Skeletal muscle tissue (tissue), 4 donors: ENCODE measurements around the gene DDX28. TPM values are rescaled to one million over a fixed set of nuclear protein-coding genes. Genes with fewer than 3 reads are reported as not detected.
A peak's percentile ranks its signal among the peaks of the same experiment; 100 is the strongest.
"Not testable (repeated sequence)": the region's sequence is repeated elsewhere in the genome, so short reads cannot be mapped to it uniquely, and the experiment has no call there.

ENCODE experiments used
- H3K27ac ChIP-seq: one replicate; pipeline ENCODE4 v1.7.0; 2013; ENCODE audit warnings: mild to moderate bottlenecking, low read depth, low read length, inconsistent platforms
- H3K27me3 ChIP-seq, 3 donors: one replicate each; pipeline ENCODE4 v1.7.0; 2013; ENCODE audit warnings: low read length in 3 of 3; ENCODE audit not compliant: control insufficient read depth in 3 of 3, insufficient read depth in 3 of 3
- H3K36me3 ChIP-seq, 3 donors: one replicate each; pipeline ENCODE4 v1.7.0; 2013; ENCODE audit warnings: low read length in 3 of 3; ENCODE audit not compliant: control insufficient read depth in 3 of 3, insufficient read depth in 3 of 3
- H3K4me1 ChIP-seq, 3 donors: one replicate each; pipeline ENCODE4 v1.7.0; 2013; ENCODE audit warnings: low read length in 3 of 3, mild to moderate bottlenecking in 3 of 3; ENCODE audit not compliant: control insufficient read depth in 3 of 3, insufficient read depth in 3 of 3
- H3K4me3 ChIP-seq, 3 donors: one replicate each; pipeline ENCODE4 v1.7.0; 2013; ENCODE audit warnings: low read length in 3 of 3
- H3K9ac ChIP-seq, 3 donors: one replicate each; pipeline ENCODE4 v1.7.0; 2013; ENCODE audit warnings: low read length in 3 of 3, mild to moderate bottlenecking in 3 of 3, moderate library complexity in 2 of 3, low read depth in 1 of 3
- H3K9me3 ChIP-seq, 3 donors: one replicate each; pipeline ENCODE4 v1.7.0; 2013; ENCODE audit warnings: low read length in 3 of 3; ENCODE audit not compliant: control insufficient read depth in 3 of 3
- total RNA-seq: library from RNA; depleted of rRNA; stranded (reverse); fragments of >200 nt; gene quantifications from one replicate; pipeline ENCODE4 v1.2.3, GENCODE V29; 2014
- donor health status: Osteomylitis.

The DDX28 gene
- total RNA-seq, 1 donor from 2014 or later = 14.1 TPM

DNA sequence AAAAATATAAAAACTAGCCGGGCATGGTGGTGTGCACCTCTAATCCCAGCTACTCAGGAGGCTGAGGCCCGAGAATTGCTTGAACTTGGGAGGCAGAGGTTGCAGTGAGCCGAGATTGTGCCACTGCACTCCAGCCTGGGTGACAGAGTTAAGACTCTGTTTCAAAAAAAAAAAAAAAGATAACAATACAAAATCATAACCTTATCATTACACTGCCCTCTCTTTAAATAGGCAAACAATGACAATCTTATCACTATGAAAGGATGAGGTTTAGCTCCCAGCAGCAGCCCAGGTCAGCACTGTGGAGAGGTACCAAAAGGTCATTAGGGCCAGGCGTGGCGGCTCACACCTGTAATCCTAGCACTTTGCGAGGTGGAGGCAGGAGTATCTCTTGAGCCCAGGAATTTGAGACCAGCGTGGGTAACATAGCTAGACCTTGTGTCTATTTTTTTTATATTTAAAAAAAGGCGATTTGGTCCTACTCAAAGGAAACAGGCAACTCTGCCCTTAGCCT, 3.8 kb downstream of the DDX28 start:
- Histone ChIP-seq H3K4me1 (peaks cover 23 to 34% (median 25%) of the 10 kb centered on the region in 3 donors), H3K27me3 (no peaks in the 10 kb centered on the region), H3K27ac (no peak overlapping the region), H3K9ac (no peak overlapping the region), H3K36me3 (peaks cover 3 to 13% (median 8%) of the 10 kb centered on the region in 3 donors), H3K9me3 (no peaks in the 10 kb centered on the region), H3K4me3 (no peak overlapping the region)

DNA sequence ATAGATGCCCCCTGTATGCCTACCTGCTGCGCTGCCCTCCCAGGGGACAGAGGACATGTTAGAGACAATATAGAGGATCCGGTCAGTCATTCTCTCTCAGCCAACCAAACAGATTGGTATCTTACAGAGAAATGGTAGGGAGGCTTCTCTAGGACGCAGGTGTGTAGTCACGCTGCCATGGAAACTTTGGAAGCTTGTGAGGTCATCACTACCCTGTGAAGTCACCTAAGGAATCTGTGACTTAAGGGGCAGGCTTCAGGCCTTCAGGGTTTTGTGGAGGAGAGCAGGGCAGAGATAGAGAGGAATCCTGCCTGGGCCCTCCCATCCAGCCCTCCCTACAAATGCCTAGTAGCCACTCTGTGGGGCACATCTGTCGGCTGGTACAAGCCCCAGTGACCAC, 7.4 kb downstream of the DDX28 start, which contains the start of gene DPEP2NB:
DPEP2NB (minus strand) TSS at position 231 of the 400 bp plus-strand sequence; CDS start at position 90, 141 bp downstream.
- H3K36me3 ChIP-seq = no peaks in the 10 kb centered on the region
- no peak within 1 kb of the TSS for H3K4me3 ChIP-seq
- no peaks in the 10 kb centered on the region for H3K27me3 ChIP-seq
- peaks cover 0 to 3% (median 2%) of the 10 kb centered on the region in 3 donors for H3K4me1 ChIP-seq
- no peak within 1 kb of the TSS for H3K9ac ChIP-seq
- H3K9me3 ChIP-seq = no peaks in the 10 kb centered on the region
- H3K27ac ChIP-seq = no peak within 1 kb of the TSS

DNA sequence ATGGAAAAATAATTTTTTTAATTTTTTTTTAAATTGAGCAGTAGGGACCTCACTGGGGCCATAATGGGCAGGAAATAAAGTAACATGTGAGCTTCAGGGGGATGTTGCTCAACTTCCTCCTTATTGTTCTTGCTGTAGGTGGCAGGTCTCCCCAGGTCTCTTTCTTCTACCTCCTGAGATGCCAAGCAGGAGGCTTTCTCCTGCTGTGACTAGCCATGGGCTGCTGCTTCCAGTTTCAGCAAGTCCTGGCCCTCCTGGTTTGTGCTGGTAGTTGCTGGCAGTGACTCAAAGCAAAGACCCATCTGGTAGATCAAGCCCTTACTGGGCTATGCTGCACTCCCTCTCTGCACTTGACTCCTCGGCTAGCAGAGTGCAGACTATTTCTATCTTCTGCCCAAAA, 9.6 kb downstream of the DDX28 start:
- Histone ChIP-seq H3K4me3 (peak overlapping the region in 1 of 3 donors; percentile 7), H3K27ac (no peak overlapping the region), H3K9me3 (no peaks in the 10 kb centered on the region), H3K27me3 (no peaks in the 10 kb centered on the region), H3K9ac (no peak overlapping the region), H3K4me1 (peaks cover 3 to 7% (median 5%) of the 10 kb centered on the region in 3 donors), H3K36me3 (no peaks in the 10 kb centered on the region)

DNA sequence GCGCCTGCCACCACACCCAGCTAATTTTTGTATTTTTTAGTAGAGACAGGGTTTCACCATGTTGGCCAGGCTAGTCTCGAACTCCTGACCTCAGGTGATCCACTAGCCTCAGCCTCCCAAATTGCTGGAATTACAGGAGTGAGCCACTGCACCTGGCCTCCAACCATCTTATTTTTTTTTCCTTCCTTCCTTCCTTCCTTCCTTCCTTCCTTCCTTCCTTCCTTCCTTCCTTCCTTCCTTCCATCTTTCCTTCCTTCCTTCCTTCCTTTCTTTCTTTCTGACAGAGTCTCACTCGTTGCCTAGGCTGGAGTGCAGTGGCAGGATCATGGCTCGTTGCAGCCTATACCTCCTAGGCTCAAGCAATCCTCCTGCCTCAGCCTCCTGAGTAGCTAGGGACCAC, 13.2 kb downstream of the DDX28 start:
- H3K9me3 ChIP-seq, H3K36me3 ChIP-seq, H3K4me3 ChIP-seq, H3K9ac ChIP-seq, H3K27me3 ChIP-seq, H3K27ac ChIP-seq, H3K4me1 ChIP-seq: not testable (repeated sequence)

DNA sequence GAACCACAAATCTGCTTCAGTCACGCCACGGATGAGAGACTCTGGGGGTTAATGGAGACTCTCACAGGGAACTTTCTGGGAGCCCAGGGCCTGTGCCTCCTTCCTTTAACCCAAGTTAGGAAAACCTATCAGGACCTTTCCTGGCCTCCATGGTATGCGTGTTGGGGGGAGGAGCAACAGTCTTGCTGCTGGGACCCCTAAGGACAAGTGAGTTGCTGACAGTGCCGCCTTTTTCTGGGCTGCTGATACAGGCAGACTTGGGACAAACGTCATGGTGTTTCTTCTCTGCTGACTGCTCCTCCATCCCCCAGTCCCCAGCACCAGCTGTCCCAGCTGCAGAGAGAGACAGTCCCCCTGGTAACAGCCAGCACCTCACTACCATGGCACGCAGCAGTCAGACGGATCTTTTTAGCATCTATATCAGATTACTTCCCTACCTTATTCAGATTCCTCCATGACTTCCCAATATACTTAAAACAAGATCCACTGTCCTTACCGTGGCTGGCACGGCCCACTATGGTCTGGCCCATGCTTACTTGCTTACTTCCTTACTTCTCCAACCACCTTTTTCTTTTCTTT, 13.8 kb downstream of the DDX28 start:
- Histone ChIP-seq H3K9me3 (no peaks in the 10 kb centered on the region), H3K9ac (no peak overlapping the region)

GRCh38 chr16:68005786-68006286, 17.2 kb downstream of the DDX28 start:
- H3K4me3 ChIP-seq = no peak overlapping the region
- peak overlapping the region in 1 of 3 donors; percentile 33 for H3K9ac ChIP-seq
- H3K27me3 ChIP-seq = no peaks in the 10 kb centered on the region
- H3K9me3 ChIP-seq = no peaks in the 10 kb centered on the region
- H3K4me1 ChIP-seq = peaks cover 0 to 5% (median 5%) of the 10 kb centered on the region in 3 donors
- peak overlapping the region; percentile 58 for H3K27ac ChIP-seq
- H3K36me3 ChIP-seq = no peaks in the 10 kb centered on the region

More for the DNA sequence above, 13.8 kb downstream of the DDX28 start:
- Histone ChIP-seq H3K27ac (no peak overlapping the region), H3K4me1 (peaks cover 3 to 7% (median 5%) of the 10 kb centered on the region in 3 donors), H3K27me3 (no peaks in the 10 kb centered on the region), H3K4me3 (no peak overlapping the region), H3K36me3 (no peaks in the 10 kb centered on the region)

- Histone ChIP-seq H3K4me3 (no peak overlapping the region), H3K27ac (peak overlapping the region; percentile 58), H3K9me3 (no peaks in the 10 kb centered on the region), H3K36me3 (no peaks in the 10 kb centered on the region), H3K4me1 (peaks cover 0 to 7% (median 7%) of the 10 kb centered on the region in 3 donors), H3K27me3 (no peaks in the 10 kb centered on the region), H3K9ac (no peak overlapping the region)
Measured at GRCh38 chr16:68005211-68005610, 17.8 kb downstream of the DDX28 start.

DNA sequence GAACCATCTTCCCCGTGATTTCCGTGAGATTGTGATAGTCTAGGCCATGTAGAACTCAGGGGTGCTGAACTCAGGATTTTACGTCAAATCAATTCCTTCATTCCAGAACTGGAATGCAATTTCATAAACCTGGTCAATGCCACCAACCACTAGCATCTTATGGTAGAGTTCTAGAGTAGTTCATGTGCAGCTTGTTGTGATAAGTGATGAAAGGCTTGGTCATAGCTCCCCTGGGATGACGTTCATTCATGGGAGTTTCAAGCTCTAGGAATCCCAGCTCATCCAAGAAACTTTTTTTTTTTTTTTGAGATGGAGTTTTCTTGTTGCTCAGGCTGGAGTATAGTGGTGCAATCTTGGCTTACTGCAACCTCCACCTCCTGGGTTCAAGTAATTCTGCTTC, 20.0 kb downstream of the DDX28 start:
- Histone ChIP-seq H3K9me3 (no peaks in the 10 kb centered on the region), H3K4me3 (no peak overlapping the region), H3K4me1 (peaks cover 0 to 8% (median 4%) of the 10 kb centered on the region in 3 donors), H3K27ac (no peak overlapping the region), H3K27me3 (no peaks in the 10 kb centered on the region), H3K9ac (no peak overlapping the region), H3K36me3 (no peaks in the 10 kb centered on the region)

DNA sequence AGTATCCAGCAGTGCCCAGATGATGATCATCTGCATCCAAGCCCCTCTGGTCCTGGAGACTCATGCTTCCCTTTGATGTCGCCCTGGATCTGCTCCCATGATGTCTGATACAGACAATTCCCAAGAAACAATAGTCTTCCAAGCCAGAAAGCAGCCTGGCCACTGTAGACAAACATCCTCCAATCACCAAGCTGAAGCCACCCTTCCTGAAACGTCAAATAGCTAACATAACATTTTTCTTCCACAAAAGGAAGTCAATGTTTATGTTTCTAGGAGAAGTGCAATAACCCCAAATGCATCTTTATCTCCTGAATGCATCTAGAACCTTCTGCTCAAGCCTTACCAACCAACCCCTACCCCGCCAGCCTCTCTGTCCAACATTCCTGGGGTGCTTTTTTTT, 22.6 kb downstream of the DDX28 start:
- H3K27ac ChIP-seq = peak overlapping the region; percentile 60
- peaks cover 0 to 8% (median 4%) of the 10 kb centered on the region in 3 donors for H3K4me1 ChIP-seq
- H3K9me3 ChIP-seq = no peaks in the 10 kb centered on the region
- H3K36me3 ChIP-seq = no peaks in the 10 kb centered on the region
- no peak overlapping the region for H3K9ac ChIP-seq
- H3K4me3 ChIP-seq = no peak overlapping the region
- no peaks in the 10 kb centered on the region for H3K27me3 ChIP-seq

DNA sequence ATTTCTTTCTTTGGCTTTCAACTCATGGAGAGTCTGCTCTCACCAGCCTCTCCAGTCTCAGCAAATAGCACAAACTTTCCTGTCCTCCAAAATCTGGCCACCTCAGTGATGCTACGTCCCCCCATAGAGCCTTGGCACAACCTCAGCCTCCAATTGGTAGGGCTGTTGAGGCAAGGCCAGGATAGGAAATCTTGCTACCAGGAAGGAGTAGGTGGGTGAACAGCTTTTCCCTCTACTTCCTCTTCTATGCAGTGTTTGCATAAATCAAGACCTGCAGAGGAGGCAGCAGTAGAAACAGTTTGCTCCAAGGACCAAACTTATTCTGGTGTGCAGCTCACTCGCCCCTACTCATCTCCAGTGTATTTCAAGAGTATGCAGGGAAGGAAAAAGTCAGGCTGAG, 23.0 kb downstream of the DDX28 start:
- H3K4me3 ChIP-seq = no peak overlapping the region
- H3K36me3 ChIP-seq = no peaks in the 10 kb centered on the region
- H3K27ac ChIP-seq = peak overlapping the region; percentile 60
- H3K27me3 ChIP-seq = no peaks in the 10 kb centered on the region
- peaks cover 0 to 8% (median 4%) of the 10 kb centered on the region in 3 donors for H3K4me1 ChIP-seq
- no peak overlapping the region for H3K9ac ChIP-seq
- H3K9me3 ChIP-seq = no peaks in the 10 kb centered on the region
